Heart left ventricle (tissue), 13 donors: ENCODE results near the gene MYO5C.

Experiments used
- CTCF ChIP-seq, 12 donors: fragments of 200-600 bp; sonication (generic) in 4 of 12; IDR thresholded peaks; one replicate each; pipeline versions ENCODE4 v1.5.0 to v1.8.0; 2018 to 2022; ENCODE audit warnings: antibody characterized with exemption in 12 of 12, mild to moderate bottlenecking in 5 of 12
- POLR2A ChIP-seq, 2 donors: fragments of 450-650 bp; IDR thresholded peaks; one replicate each; pipeline ENCODE4 v1.6.1; 2017; ENCODE audit warnings: antibody characterized with exemption in 2 of 2, mild to moderate bottlenecking in 2 of 2, moderate library complexity in 2 of 2
- donor health status: ischemic (EF 13 %, LVEDD 7.1; RV severe dilation, severe dysfunction).
- donor health status: DM: no; HTN: yes; CAD: no.
- donor health status: DM: no; HTN: no; CAD: no.
- donor health status: ischemic (EF 25% LVEDD 6.9; RV normal size, moderate dysfunction).
- donor health status: ischemic (EF 25% LVEDD 5.7; RV mildly dilated, moderate dysfunction).
- donor health status: ischemic (EF 35%, LVEDD 5.7; RV mildly dilated, moderate dysfunction).
- donor health status: nonischemic (EF 11% LVEDD 7.7; RV severe dilation, severe dysfunction).
- donor health status: DM: yes; HTN: yes; CAD: no.
- donor health status: PGD.
- donor health status: ischemic (EF 29% LVEDD 5.4; RV normal size, mild dysfunction).
- donor health status: nonischemic (EF 23%, LVEDD 6.1; RV moderate dilation, normal function).

- TF ChIP-seq CTCF (IDR thresholded peaks at IDR 0.05) (no peak), POLR2A (IDR thresholded peaks at IDR 0.05) (no peak)
Measured at GRCh38 chr15:52178765-52179164, 116.8 kb downstream of the MYO5C start.
